Natural killer cell treated with Interleukin-12 subunit alpha and Interleukin-12 subunit beta and Interleukin-15 and Interleukin-18, amount 100 ng/mL, for 72 hours (primary cell): ENCODE data around the gene SARS1. TPM values are rescaled to one million over a fixed set of nuclear protein-coding genes. Genes with fewer than 3 reads are reported as not detected.

ENCODE experiments used
- ATAC-seq, 2 donors: fragments of 150-1000 bp; cut with Tn5 transposase in 1 of 2; sonication (Bioruptor Pico), chemical (Tn5 transposase) in 1 of 2; 2 replicates each; pipeline ENCODE4 v1.10.0; 2021
- DNase-seq: peaks from one replicate; pipeline ENCODE4 v3.0.0; 2022; ENCODE audit warnings: low spot score
- H3K27ac Mint-ChIP-seq, 2 donors: 1 replicate in 1 of 2; 2 replicates in 1 of 2; pipeline ENCODE4 v1.8.0; 2022; ENCODE audit warnings: mixed read lengths in 2 of 2, mild to moderate bottlenecking in 1 of 2, moderate library complexity in 1 of 2
- H3K27me3 Mint-ChIP-seq, 2 donors: 1 replicate in 1 of 2; 2 replicates in 1 of 2; pipeline ENCODE4 v1.8.0; 2022; ENCODE audit warnings: mixed read lengths in 2 of 2
- H3K36me3 Mint-ChIP-seq: one replicate; pipeline ENCODE4 v1.8.0; 2022; ENCODE audit warnings: mixed read lengths
- H3K4me1 Mint-ChIP-seq, 2 donors: 1 replicate in 1 of 2; 2 replicates in 1 of 2; pipeline ENCODE4 v1.8.0; 2022; ENCODE audit warnings: low read depth in 2 of 2, mixed read lengths in 2 of 2, mild to moderate bottlenecking in 1 of 2
- H3K4me3 Mint-ChIP-seq: one replicate; pipeline ENCODE4 v1.8.0; 2022; ENCODE audit warnings: mixed read lengths
- H3K9me3 Mint-ChIP-seq: 2 replicates; pipeline ENCODE4 v1.8.0; 2022; ENCODE audit warnings: mixed read lengths
- total RNA-seq, 2 donors: library from RNA; stranded (reverse); gene quantifications; one replicate each; pipeline ENCODE4 v1.2.3, GENCODE V29; 2022

Gene SARS1
- total RNA-seq, 2 donors from 2014 or later = 178 to 205 TPM

DNA sequence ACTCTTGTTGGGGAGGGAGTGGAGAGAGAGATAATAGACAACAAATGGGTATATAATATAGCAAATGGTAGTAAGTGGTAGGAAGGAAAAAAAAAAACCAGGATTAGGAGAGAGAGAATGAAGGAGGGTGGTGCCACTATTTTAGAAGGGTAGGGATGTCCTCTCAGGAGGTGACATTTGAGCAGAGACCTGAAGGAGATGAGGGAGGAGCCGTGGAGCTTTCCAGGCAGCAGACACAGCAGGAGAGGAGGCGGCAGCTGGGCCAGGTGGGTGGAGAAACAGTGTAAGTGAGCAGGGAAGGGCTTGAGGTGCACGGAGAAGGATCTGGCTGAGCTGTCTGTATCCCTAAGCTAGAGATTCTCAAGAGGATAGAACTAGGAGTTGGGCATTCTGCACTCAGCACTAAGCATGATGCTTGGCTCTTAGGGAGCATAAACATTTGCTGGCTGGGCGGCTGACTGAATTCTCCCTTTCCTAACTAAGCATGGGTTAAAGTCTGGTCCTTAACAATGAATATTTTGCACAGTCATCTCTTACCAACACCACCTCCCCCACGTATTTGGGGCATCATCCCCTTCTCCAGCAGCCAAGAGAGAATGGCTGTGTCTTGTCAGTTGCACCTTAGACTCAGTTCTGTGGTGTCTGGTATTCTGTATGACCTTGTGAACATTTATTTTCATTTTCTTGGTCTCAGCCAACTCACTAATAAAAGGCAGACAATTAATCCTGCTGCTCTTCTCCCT is 27.6 kb upstream of the SARS1 start:
- H3K4me1 Mint-ChIP-seq = no peaks in the 10 kb centered on the region
- peaks cover 11% of the 10 kb centered on the region in 2 donors for H3K27me3 Mint-ChIP-seq
- DNase-seq (no peak), ATAC-seq (no peak)
- H3K27ac Mint-ChIP-seq = no peak overlapping the region
- no peaks in the 10 kb centered on the region for H3K9me3 Mint-ChIP-seq
- H3K36me3 Mint-ChIP-seq = no peaks in the 10 kb centered on the region
- no peak overlapping the region for H3K4me3 Mint-ChIP-seq

DNA sequence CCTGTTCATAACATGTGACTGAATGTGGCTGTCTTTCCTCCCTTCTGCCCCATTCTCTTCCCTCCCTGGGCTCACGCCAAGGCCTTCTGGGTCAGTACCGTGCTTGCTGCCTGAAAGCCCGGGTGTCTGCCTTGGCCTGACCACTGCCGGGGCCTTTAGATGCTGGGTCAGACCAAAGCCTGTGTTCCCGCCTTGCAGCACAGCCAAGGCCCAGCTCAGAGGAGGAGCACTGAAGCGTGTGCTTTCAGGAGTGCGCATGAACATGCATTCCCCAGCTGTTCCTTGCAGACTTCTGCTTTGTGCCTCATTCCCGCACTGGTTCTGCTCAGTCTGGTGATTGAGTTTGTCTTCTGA is 27.0 kb upstream of the SARS1 start:
- no peak for DNase-seq
- Mint-ChIP-seq H3K27ac (no peak overlapping the region), H3K4me3 (no peak overlapping the region), H3K9me3 (no peaks in the 10 kb centered on the region), H3K27me3 (peaks cover 11% of the 10 kb centered on the region in 2 donors), H3K4me1 (no peaks in the 10 kb centered on the region), H3K36me3 (no peaks in the 10 kb centered on the region)
- ATAC-seq = no peak

DNA sequence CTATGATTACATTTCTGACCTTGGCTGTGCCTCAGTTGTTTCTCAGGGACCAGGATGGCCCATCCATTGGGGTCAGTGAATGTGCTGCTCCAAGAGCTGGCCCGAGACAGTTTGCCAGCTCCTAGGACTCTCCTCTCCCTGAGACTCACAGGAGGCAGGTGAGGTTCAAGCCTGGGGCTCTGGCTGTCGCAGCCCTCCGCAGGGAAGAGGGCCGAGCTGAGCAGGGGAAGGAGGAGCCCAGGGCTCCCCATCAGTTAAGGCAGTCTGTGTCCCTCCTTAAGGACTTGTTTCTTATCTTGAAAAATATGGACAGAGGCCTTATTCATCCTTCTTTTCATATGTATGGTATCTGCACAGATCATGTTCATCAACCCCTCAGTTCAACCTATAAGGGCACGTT is 26.6 kb upstream of the SARS1 start:
- ATAC-seq (no peak), DNase-seq (no peak)
- Mint-ChIP-seq H3K27me3 (peaks cover 11% of the 10 kb centered on the region in 2 donors), H3K36me3 (no peaks in the 10 kb centered on the region), H3K4me1 (no peaks in the 10 kb centered on the region), H3K4me3 (no peak overlapping the region), H3K9me3 (no peaks in the 10 kb centered on the region), H3K27ac (no peak overlapping the region)

DNA sequence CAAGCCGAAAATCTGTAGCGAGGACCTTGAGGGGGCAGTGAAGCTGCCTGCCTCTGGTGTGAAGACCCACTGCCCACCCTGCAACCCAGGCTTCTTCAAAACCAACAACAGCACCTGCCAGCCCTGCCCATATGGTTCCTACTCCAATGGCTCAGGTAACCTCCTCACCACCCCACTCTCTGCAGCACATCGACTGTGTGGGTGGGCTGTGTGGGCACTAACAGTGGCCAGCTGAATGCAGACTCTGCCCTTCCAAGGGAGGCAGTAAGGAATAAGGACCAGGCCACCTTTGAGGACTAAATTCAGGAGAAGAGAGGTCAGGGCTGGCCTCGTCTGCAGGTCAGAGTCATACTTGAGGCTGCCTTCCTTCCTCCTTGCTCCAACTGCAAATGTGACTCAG is 25.5 kb upstream of the SARS1 start:
- ATAC-seq (peak in 1 of 2 donors; percentile 22), DNase-seq (no peak)
- H3K4me1 Mint-ChIP-seq = no peaks in the 10 kb centered on the region
- no peak overlapping the region for H3K4me3 Mint-ChIP-seq
- peaks cover 11% of the 10 kb centered on the region in 2 donors for H3K27me3 Mint-ChIP-seq
- no peak overlapping the region for H3K27ac Mint-ChIP-seq
- no peaks in the 10 kb centered on the region for H3K9me3 Mint-ChIP-seq
- H3K36me3 Mint-ChIP-seq = no peaks in the 10 kb centered on the region

DNA sequence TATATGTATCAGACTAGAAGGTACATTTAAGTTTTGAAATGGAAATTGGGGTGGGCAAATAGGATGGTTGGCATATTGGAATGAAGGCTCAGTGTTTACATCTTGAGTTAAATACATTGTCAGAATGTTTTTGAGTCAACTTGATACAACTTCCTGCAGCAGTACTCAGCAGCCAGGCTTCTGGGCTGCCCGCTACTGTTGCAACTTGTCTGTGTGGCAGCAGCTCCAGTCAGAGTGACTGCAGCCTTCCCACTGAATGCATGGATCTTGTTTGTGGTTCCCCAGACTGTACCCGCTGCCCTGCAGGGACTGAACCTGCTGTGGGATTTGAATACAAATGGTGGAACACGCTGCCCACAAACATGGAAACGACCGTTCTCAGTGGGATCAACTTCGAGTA is 24.9 kb upstream of the SARS1 start:
- no peaks in the 10 kb centered on the region for H3K4me1 Mint-ChIP-seq
- DNase-seq (no peak), ATAC-seq (no peak)
- no peak overlapping the region for H3K27ac Mint-ChIP-seq
- no peaks in the 10 kb centered on the region for H3K9me3 Mint-ChIP-seq
- H3K36me3 Mint-ChIP-seq = no peaks in the 10 kb centered on the region
- H3K27me3 Mint-ChIP-seq = peaks cover 9 to 11% of the 10 kb centered on the region in 2 donors
- H3K4me3 Mint-ChIP-seq = no peak overlapping the region

DNA sequence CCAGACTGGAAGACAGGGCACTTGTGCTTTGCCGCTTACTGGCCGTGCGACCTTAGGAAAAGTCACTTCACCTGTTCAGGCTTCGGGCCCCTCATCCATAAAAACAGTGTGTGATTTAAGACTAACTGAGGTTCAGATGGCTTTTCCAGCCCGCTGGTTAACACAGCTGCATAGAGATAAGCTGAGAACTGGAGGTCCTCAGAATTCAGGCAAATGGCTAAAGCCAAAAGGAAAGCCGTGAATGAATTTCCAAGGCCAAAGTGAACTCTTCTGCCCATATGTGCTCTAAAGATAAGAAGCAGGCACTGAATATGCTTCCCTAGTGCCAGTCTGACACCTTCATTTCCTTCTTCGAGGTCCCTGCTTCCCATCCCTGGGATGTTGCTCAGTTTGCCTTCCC is 23.5 kb upstream of the SARS1 start:
- ATAC-seq (no peak), DNase-seq (no peak)
- no peaks in the 10 kb centered on the region for H3K4me1 Mint-ChIP-seq
- peaks cover 9 to 11% of the 10 kb centered on the region in 2 donors for H3K27me3 Mint-ChIP-seq
- H3K9me3 Mint-ChIP-seq = no peaks in the 10 kb centered on the region
- no peak overlapping the region for H3K4me3 Mint-ChIP-seq
- H3K36me3 Mint-ChIP-seq = no peaks in the 10 kb centered on the region
- H3K27ac Mint-ChIP-seq = no peak overlapping the region

DNA sequence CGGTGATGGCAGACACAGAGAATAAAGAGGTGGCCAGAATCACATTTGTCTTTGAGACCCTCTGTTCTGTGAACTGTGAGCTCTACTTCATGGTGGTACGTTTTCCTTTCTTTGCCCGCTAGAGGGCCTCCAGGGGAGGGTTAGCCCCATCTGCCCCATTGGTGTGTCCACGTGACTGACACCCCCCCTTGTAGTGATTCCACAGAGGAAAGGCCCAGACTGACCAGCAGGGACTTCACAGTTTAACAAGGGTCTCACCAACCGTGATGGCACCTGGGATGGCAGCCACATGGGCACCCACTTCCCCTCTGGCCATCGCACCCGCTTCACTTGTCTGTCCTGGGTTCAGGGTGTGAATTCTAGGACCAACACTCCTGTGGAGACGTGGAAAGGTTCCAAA is 22.3 kb upstream of the SARS1 start:
- Mint-ChIP-seq H3K36me3 (no peaks in the 10 kb centered on the region), H3K9me3 (no peaks in the 10 kb centered on the region), H3K4me3 (no peak overlapping the region), H3K27ac (no peak overlapping the region), H3K4me1 (no peaks in the 10 kb centered on the region), H3K27me3 (peaks cover 0 to 2% of the 10 kb centered on the region in 2 donors)
- no peak for DNase-seq
- ATAC-seq = no peak

DNA sequence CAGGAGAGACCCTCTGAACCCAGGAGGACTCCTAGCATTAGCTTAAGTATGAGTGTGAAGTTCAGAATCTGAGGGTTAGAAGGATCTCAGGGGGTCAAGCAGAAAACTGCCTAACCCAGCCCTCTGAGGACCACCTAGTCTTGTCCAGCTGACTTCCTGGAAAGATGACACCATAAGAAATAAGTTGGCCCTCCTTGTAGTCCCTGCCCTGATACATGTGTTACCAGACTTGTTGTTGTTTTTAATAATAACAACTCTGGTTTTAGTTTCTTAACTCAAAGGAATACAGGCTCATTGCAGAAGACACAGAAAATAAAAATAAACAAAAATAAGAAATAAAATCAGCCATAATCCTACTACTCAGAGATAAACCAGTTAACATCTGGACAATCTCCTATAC is 21.8 kb upstream of the SARS1 start:
- no peak for DNase-seq
- H3K4me1 Mint-ChIP-seq = no peaks in the 10 kb centered on the region
- no peaks in the 10 kb centered on the region for H3K9me3 Mint-ChIP-seq
- no peaks in the 10 kb centered on the region for H3K36me3 Mint-ChIP-seq
- H3K27me3 Mint-ChIP-seq = peaks cover 0 to 2% of the 10 kb centered on the region in 2 donors
- no peak overlapping the region for H3K27ac Mint-ChIP-seq
- H3K4me3 Mint-ChIP-seq = no peak overlapping the region
- ATAC-seq = no peak

DNA sequence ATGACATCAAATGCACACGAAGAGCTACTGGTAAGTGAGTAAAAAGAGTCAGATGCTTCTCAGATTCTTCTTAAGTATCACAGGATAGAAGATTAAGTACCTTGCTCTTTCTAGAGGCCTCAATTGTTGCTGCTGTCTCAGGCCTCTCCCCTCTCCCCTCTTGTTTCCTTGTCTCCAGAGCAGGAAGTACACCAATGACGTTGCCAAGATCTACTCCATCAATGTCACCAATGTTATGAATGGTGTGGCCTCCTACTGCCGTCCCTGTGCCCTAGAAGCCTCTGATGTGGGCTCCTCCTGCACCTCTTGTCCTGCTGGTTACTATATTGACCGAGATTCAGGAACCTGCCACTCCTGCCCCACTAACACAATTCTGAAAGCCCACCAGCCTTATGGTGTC is 21.3 kb upstream of the SARS1 start:
- ATAC-seq (no peak), DNase-seq (no peak)
- no peaks in the 10 kb centered on the region for H3K9me3 Mint-ChIP-seq
- no peaks in the 10 kb centered on the region for H3K36me3 Mint-ChIP-seq
- H3K27ac Mint-ChIP-seq = no peak overlapping the region
- H3K27me3 Mint-ChIP-seq = peaks cover 0 to 2% of the 10 kb centered on the region in 2 donors
- no peaks in the 10 kb centered on the region for H3K4me1 Mint-ChIP-seq
- no peak overlapping the region for H3K4me3 Mint-ChIP-seq

DNA sequence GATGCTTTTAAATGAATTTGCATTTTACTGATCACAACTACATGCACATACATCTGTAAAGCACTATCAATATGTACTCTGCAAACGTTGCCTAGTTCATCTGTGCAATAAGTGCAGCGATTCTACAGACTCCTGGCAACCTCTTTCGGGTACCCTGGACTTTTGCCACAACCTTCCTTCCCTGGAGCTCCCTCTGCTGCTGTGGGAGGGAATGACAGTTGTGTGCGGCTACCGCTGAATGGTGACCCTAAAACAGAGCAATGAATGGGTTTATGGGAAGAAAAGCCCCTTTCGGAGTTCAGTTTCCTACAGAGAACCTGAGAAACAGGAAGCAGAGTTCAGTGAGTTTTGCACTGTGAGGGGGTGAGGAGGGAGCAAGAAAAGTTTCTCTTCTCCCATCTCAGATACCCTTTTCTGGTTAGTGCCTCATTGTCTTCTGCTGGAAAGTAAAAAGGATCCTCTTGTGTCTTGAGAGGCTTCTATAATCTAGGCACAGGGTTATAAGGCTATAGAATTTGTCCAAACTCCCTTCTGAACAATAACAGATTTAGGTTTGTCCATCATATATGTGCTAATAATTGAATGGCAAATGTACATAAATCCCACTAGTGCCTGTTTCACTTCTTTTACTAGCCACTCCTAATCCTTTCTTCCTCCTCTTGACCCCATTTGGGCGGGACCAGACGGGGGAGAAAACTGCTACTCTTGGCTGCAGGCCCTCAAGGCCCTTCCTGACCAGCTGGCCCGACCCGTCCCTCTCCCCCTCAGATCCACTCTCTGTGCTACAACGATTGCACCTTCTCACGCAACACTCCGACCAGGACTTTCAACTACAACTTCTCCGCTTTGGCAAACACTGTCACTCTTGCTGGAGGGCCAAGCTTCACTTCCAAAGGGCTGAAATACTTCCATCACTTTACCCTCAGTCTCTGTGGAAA is 19.8 kb upstream of the SARS1 start:
- Mint-ChIP-seq H3K4me3 (no peak overlapping the region), H3K27me3 (peaks cover 0 to 2% of the 10 kb centered on the region in 2 donors), H3K27ac (no peak overlapping the region), H3K9me3 (no peaks in the 10 kb centered on the region), H3K36me3 (no peaks in the 10 kb centered on the region), H3K4me1 (peaks cover under 1% of the 10 kb centered on the region in 2 donors)
- ATAC-seq = peak; percentile 62 to 67
- peak; percentile 70 for DNase-seq

DNA sequence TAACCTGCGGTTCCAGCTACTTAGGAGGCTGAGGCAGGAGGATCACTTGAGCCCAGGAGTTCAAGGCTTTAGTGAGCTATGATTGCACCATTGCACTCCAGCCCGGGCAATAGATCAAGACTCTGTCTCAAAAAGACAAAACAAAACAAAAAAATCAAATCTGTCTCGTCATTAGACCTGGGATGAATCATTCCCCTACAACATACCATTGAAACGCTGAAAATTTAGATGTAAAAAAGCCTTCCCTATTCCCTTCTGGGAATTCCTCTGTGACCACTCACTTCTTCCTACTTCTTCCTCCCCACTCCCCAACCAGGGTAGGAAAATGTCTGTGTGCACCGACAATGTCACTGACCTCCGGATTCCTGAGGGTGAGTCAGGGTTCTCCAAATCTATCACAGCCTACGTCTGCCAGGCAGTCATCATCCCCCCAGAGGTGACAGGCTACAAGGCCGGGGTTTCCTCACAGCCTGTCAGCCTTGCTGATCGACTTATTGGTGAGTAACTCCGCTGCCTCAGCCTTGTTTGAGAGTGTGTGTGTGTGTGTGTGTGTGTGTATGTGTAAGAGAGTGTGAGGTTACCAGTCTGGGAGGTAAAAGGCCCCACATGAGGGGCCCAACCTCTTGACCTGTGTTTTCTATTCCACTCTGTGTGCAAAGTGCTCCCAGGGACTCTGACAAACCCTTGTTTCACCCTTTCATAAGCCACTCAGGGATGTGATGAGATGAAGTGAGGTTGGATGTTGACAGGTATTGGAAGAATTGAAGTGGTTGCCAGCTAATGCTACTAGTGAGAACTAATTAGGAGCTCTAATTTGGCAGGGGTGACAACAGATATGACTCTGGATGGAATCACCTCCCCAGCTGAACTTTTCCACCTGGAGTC is 16.3 kb upstream of the SARS1 start:
- H3K36me3 Mint-ChIP-seq = no peaks in the 10 kb centered on the region
- DNase-seq (no peak), ATAC-seq (peak in 1 of 2 donors; percentile 55)
- no peaks in the 10 kb centered on the region for H3K9me3 Mint-ChIP-seq
- peaks cover 11 to 12% of the 10 kb centered on the region in 2 donors for H3K4me1 Mint-ChIP-seq
- no peak overlapping the region for H3K4me3 Mint-ChIP-seq
- H3K27me3 Mint-ChIP-seq = peaks cover 0 to 3% of the 10 kb centered on the region in 2 donors
- H3K27ac Mint-ChIP-seq = no peak overlapping the region

DNA sequence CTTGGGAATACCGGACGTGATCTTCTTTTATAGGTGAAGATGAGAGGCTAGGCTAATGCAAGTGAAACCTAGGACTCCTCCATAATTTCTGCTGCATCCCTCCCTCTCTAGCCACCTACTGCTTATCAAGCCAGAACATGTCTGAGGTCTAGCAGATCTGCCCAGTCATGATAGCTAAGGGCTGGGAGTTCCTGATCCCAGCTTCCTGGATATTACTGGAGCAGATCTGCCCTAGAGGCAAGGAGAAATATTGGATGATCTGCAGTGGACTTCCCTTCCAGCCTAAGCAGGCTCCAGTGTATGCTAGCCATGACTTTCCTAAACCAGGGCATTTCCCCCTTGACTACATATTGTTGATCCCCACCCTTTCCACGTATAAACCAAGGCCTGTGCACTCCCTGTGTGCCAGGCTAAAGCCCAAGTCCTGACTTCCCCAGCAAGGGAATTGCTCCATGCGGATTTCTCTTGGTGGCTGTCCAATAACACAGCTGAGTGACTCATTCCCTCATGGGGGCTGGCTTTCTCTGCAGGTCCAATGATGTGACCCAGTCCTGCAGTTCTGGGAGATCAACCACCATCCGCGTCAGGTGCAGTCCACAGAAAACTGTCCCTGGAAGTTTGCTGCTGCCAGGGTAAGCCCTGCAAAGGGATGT is 15.5 kb upstream of the SARS1 start:
- no peak for DNase-seq
- Mint-ChIP-seq H3K27ac (no peak overlapping the region), H3K4me1 (peaks cover 11 to 12% of the 10 kb centered on the region in 2 donors), H3K9me3 (no peaks in the 10 kb centered on the region), H3K4me3 (no peak overlapping the region), H3K27me3 (peaks cover 0 to 3% of the 10 kb centered on the region in 2 donors), H3K36me3 (no peaks in the 10 kb centered on the region)
- ATAC-seq = no peak

DNA sequence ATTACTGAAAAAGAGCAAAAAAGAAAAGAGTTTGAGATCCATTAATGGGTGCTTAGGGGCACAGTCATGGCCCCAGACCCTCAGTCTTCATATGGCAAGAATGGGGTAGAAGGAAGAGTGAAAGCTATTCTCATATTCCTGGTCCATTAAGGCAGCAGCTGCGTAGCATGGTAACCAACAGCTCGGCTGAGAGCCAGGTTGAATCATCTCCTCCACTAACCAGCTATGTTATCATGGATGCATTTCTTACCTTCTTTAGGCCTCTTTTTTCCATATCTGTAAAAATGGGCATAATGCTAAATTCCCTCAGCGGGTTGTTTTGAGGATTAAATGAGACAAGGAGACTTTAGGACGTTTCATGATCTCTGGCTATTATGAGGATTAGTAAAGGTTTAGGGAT is 15.0 kb upstream of the SARS1 start:
- Mint-ChIP-seq H3K4me3 (no peak overlapping the region), H3K36me3 (no peaks in the 10 kb centered on the region), H3K9me3 (no peaks in the 10 kb centered on the region), H3K4me1 (peaks cover 11 to 12% of the 10 kb centered on the region in 2 donors), H3K27me3 (peaks cover 0 to 3% of the 10 kb centered on the region in 2 donors), H3K27ac (peak overlapping the region in 1 of 2 donors; percentile 70)
- no peak for DNase-seq
- no peak for ATAC-seq
